Stimulated activated CD8-positive, alpha-beta memory T cell treated with anti-CD3 and anti-CD28 coated beads, Interleukin-7, amount 100 ng/mL, for 1 hour (primary cell): ENCODE measurements around the gene SPATA9.
"Not testable (repeated sequence)": the region's sequence is repeated elsewhere in the genome, so short reads cannot be mapped to it uniquely, and the experiment has no call there.

Source experiments
- DNase-seq, 2 donors: peaks; one replicate each; pipeline ENCODE4 v3.0.0-alpha.2; 2020; ENCODE audit warnings: low read depth in 2 of 2

Gene SPATA9

GRCh38 chr5:95646226-95646568 is 36.6 kb downstream of the SPATA9 start:
- not testable (repeated sequence) for DNase-seq

DNA sequence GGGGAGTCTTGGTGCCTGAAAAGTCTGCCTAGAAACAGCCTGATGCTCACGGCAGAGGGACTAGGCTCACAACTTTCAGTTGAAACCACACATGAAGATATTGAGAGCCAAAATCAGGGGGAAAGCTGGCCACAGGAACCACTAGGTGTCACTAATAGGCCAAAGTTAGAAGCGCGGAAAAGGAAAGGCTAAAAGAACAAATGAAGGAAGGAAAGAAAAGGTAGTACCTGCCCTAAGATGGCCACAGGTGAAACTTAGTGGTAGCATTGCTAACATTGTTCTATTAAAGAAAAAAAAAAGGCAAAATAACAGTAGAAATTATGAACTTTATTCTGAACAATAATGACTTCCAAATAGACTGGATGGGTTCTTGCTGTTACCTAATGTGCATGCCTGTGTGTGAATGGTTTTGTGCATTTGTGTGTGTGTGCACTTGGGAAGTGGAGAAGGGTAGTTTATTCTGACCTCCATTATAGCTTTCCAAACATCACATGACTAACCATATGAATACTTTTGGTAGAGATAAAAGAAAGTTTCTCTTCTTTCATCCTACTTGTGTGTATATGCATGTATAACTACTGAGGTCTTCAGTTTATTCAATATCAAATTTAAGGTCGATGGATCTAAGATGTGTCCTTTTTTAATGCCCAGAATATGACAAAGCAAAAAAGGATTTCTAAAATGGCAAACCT is 38.3 kb downstream of the SPATA9 start:
- no peak for DNase-seq

- DNase-seq: no peak
Measured at GRCh38 chr5:95643152-95643551, 39.6 kb downstream of the SPATA9 start.

GRCh38 chr5:95641741-95642220 is 41.0 kb downstream of the SPATA9 start:
- no peak for DNase-seq

DNA sequence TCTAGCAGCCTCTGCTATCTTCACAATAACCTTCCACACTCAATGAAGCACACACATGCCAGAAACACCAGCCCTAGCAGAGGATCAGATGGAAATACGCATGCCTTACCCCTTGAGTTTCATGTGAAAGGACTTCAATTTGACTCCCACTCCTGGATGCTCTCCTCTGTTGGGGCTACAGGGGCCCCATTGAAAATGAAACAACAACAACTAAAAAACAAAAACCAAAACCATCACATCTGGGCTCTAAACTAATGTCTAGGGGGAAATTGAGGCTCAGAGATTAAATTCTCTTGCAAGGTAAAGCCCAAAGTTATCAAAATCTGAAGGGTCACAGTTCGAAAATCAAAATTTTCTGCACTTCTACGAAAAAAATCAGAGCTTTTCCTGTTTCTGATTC is 44.2 kb downstream of the SPATA9 start:
- no peak for DNase-seq

GRCh38 chr5:95634081-95634480 is 48.7 kb downstream of the SPATA9 start:
- DNase-seq: no peak

DNA sequence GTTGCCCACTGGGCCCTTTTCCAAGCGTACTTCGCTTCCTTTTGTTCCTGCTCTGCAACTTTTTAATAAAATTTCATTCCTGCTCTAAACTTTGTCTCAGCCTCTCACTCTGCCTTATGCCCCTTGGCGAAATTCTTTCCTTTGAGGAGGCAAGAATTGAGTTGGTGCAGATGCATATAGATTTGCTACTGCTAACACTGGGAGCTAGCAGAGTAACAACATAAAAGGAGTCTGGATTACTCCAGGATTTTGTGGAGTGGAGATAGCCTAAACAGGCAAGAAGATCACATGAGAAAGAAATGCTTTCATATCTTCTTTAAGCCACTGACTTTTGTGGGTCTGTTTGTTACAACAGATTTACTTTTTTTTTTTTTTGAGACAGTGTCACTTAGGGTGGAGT is 49.1 kb downstream of the SPATA9 start:
- DNase-seq: no peak

- not testable (repeated sequence) for DNase-seq
Measured at GRCh38 chr5:95632942-95633341, 49.8 kb downstream of the SPATA9 start.

- peak in 1 of 2 donors; percentile 21 for DNase-seq
Measured at GRCh38 chr5:95631991-95632675, 50.7 kb downstream of the SPATA9 start.

GRCh38 chr5:95631255-95631958 is 51.4 kb downstream of the SPATA9 start:
- no peak for DNase-seq

GRCh38 chr5:95630394-95630917 is 52.3 kb downstream of the SPATA9 start:
- no peak for DNase-seq

- no peak for DNase-seq
Measured at GRCh38 chr5:95628933-95629332, 53.9 kb downstream of the SPATA9 start.

DNA sequence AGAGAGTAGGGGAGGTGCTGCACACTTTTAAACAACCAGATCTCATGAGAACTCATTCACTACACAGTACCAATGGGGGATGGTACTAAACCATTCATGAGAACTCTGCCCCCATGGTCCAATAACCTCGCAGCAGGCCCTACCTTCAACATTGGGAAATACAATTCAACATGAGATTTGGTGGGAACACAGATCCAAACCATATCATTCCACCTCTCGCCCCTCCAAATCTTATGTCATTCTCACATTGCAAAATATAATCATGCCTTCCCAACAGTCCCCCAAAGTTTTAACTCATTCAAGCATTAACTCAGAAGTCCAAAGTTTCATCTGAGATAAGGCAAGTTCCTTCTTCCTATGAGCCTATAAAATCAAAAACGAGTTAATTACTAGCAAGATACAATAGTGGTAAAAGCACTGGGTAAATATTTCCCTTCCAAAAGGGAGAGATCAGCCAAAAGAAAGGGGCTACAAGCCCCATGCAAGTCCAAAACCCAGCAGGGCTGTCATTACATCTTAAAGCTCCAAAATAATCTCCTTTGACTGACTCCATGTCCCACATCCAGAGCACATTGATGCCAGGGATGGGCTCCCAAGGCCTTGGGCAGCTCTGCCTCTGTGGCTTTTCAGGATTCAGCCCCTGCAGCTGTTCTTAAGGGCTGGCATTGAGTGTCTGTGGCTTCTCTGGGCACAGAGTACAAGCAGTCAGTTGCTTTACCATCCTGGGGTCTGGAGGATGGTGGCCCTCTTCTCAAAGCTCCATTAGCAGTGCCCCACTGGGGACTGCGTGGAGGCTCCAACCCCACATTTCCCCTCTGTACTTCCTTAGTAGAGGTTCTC is 54.6 kb downstream of the SPATA9 start:
- DNase-seq: no peak

DNA sequence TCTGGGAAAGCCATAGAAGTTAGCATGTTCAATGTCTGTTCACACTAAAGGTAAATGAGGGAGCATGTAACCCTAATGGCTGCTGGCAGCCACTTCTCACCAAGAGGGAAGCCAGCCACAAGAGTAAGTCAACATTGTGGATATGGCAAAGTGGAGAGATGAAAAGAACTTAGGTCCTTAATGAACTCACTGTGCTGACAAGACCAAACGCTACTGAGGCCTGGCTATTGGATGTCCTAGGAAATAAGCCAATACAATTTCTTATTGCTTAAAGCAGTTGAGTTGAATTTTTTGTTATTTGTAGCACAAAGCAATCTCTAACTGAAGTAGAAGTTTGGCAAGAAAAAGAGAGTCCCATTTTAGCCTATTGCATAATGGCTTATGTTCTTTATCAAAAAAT is 56.1 kb downstream of the SPATA9 start:
- DNase-seq: no peak

GRCh38 chr5:95624368-95624767 is 58.4 kb downstream of the SPATA9 start:
- DNase-seq: no peak

- no peak for DNase-seq
Measured at GRCh38 chr5:95623706-95624105, 59.1 kb downstream of the SPATA9 start.

DNA sequence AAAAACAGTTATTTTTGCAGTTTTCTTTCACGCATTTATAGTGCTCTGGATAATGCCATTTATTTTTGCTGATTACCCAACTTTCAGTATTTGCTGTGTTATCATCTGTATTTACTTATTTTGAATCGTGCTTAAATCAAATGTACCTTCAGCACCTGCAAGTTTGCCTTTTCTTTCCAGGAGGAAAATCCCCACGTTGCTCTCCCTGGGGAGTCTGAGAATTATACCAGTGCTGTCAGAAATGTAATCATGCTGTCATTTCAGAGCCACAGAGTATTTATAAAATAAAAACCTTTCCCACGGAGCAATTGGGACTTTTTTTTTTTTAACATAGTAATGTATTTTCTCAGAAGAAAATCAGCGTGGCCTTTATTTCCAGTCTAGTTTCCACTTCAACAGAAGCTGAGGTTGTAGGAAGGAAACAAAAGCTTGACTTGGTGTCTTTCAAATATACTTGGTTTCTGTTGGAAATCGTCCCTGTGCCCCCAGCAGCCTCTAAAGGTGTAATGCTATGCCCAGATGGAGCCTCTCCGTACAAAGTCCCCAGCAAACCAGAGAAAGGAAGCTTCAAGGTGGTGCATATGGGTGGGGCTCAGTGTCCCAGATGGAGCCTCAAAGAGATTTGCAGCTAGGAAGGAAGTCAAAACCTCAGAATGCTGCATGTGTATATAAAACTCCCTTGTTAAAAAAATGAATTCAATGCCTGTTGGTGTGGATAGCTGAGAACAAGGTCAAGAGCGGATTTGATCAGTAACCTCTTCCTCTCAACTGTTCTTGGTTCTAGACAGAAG is 60.8 kb downstream of the SPATA9 start:
- no peak for DNase-seq

GRCh38 chr5:95620870-95621838 is 61.6 kb downstream of the SPATA9 start:
- DNase-seq: no peak

GRCh38 chr5:95620030-95620869 is 62.5 kb downstream of the SPATA9 start, which contains the start of gene GPR150:
TSS of gene GPR150 (plus strand) at chr5:95620087. CDS start at chr5:95620276, 189 bp downstream.
- peak in 1 of 2 donors; percentile 27 for DNase-seq
